Esophagus squamous epithelium (tissue), 5 donors: Measurements from ENCODE around the gene BTAF1. TPM values are rescaled to one million over a fixed set of nuclear protein-coding genes. Genes with fewer than 3 reads are reported as not detected.
"Not testable (repeated sequence)": the region's sequence is repeated elsewhere in the genome, so short reads cannot be mapped to it uniquely, and the experiment has no call there.

Experiments
- DNase-seq: peaks from one replicate; lab custom pipeline; 2025; lab: John Stamatoyannopoulos, UW
- H3K27ac ChIP-seq, 4 donors: fragments of 200-600 bp; sonication (generic); one replicate each; pipeline ENCODE4 v1.5.1; 2016 to 2019; ENCODE audit warnings: mild to moderate bottlenecking in 1 of 4
- H3K27me3 ChIP-seq, 4 donors: fragments of 200-600 bp; sonication (generic); 1 replicate in 3 of 4; 2 replicates in 1 of 4; pipeline versions ENCODE4 v1.5.1 to v1.6.0; 2017 to 2021; ENCODE audit warnings: antibody characterized with exemption in 1 of 4
- H3K36me3 ChIP-seq, 3 donors: fragments of 200-600 bp; sonication (generic); one replicate each; pipeline ENCODE4 v1.5.1; 2016 to 2019
- H3K4me1 ChIP-seq, 3 donors: fragments of 200-600 bp; sonication (generic); one replicate each; pipeline ENCODE4 v1.5.1; 2017 to 2019
- H3K4me3 ChIP-seq, 4 donors: fragments of 200-600 bp; sonication (generic); 1 replicate in 3 of 4; 2 replicates in 1 of 4; pipeline ENCODE4 v1.5.1; 2016 to 2019; ENCODE audit warnings: mild to moderate bottlenecking in 2 of 4, moderate library complexity in 1 of 4
- H3K9me3 ChIP-seq, 3 donors: fragments of 200-600 bp; sonication (generic); one replicate each; pipeline ENCODE4 v1.5.1; 2016 to 2019
- POLR2A ChIP-seq, 4 donors: fragments of 450-650 bp; IDR thresholded peaks; one replicate each; pipeline ENCODE4 v1.6.1; 2017; ENCODE audit warnings: antibody characterized with exemption in 4 of 4, mild to moderate bottlenecking in 4 of 4, moderate library complexity in 3 of 4
- WGBS, 2 donors: methylation state at CpG; one replicate each; pipeline ENCODE4 v1.1.5; 2018; 5-methylcytosine and 5-hydroxymethylcytosine counted together
- intact Hi-C: fragments of 100-400 bp; cut with DNase I; formaldehyde crosslinking; loops from one replicate; pipeline ENCODE4 v1.15.0; 2022
- total RNA-seq, 4 donors: library from RNA; depleted of rRNA; stranded (reverse); fragments of >200 nt; gene quantifications; one replicate each; pipeline ENCODE4 v1.1.0, GENCODE V29; 2016
- TF ChIP-seq, protein P1 (sequence below), 6 experiments: fragments of 450-650 bp in 4 of 6; fragments of 200-600 bp in 2 of 6; sonication (generic) in 2 of 6; IDR thresholded peaks; one replicate each; pipeline ENCODE4 v1.5.1; 2016 to 2019; ENCODE audit warnings: antibody characterized with exemption in 6 of 6, mild to moderate bottlenecking in 4 of 6, moderate library complexity in 4 of 6
- donor health status: DM: yes; HTN: yes; CAD: no.

BTAF1 gene
- total RNA-seq, 4 donors from 2014 or later: 19.0 to 52.8 (median 28.0) TPM

GRCh38 chr10:92031580-92031979 is 108.0 kb downstream of the BTAF1 start:
- Histone ChIP-seq H3K27me3 (no peaks in the 10 kb centered on the region), H3K4me1 (no peaks in the 10 kb centered on the region), H3K27ac (no peak overlapping the region), H3K36me3 (peaks cover 1 to 82% (median 9%) of the 10 kb centered on the region in 3 donors), H3K4me3 (no peak overlapping the region), H3K9me3 (no peaks in the 10 kb centered on the region)
- intact Hi-C loops: no loop called here
- TF ChIP-seq, protein P1, sequence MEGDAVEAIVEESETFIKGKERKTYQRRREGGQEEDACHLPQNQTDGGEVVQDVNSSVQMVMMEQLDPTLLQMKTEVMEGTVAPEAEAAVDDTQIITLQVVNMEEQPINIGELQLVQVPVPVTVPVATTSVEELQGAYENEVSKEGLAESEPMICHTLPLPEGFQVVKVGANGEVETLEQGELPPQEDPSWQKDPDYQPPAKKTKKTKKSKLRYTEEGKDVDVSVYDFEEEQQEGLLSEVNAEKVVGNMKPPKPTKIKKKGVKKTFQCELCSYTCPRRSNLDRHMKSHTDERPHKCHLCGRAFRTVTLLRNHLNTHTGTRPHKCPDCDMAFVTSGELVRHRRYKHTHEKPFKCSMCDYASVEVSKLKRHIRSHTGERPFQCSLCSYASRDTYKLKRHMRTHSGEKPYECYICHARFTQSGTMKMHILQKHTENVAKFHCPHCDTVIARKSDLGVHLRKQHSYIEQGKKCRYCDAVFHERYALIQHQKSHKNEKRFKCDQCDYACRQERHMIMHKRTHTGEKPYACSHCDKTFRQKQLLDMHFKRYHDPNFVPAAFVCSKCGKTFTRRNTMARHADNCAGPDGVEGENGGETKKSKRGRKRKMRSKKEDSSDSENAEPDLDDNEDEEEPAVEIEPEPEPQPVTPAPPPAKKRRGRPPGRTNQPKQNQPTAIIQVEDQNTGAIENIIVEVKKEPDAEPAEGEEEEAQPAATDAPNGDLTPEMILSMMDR (IDR thresholded peaks at IDR 0.05): no peak
- no peak for TF ChIP-seq POLR2A (IDR thresholded peaks at IDR 0.05)
- no peak for DNase-seq
- 87 to 90% methylated on average over 3 of the region's 3 CpGs for WGBS, 2 donors

- 76 to 90% methylated on average over 3 of the region's 3 CpGs for WGBS, 2 donors
- H3K36me3 ChIP-seq: peaks cover 0 to 67% (median 0%) of the 10 kb centered on the region in 3 donors
- H3K9me3 ChIP-seq, H3K27me3 ChIP-seq, DNase-seq, H3K4me3 ChIP-seq, intact Hi-C loops, H3K27ac ChIP-seq, H3K4me1 ChIP-seq: not testable (repeated sequence)
Measured at GRCh38 chr10:92033070-92033469, 109.5 kb downstream of the BTAF1 start.

DNA sequence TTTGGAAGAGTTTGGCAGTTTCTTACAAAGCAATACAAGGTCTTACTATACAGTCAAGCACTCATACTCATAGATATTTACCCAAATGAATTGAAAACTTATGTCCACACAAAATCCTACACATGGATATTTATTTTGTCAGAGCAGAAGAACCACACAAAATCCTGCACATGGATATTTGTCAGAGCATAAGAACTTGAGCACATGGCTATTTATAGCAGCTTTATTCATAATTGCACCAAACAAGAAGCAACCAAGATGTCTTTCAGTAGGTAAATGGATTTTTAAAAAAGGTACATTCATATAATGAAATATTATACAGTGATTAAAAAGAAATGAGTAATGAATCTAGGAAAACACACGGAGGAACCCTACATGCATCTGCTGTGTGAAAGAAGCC is 115.4 kb downstream of the BTAF1 start:
- WGBS, 2 donors: 67 to 90% methylated on average over 1 of the region's 1 CpG

DNA sequence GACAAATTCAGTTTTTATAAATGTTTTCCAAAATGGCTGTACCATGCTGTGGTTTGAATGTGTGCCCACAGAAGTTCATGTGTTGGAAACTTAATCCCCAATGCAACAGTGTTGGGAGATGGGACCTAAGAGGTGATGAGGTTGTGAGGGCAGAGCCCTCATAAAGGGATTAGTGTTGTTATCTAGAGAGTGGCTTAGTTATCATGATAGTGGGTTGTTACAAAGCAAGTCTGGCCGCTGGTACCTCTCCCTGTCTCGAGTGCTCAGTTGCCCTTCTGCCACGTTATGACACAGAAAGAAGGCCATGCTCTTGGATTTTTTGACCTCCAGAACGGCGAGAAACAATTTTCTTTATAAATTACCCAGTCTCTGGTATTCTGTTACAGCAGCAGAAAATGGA is 119.0 kb downstream of the BTAF1 start:
- intact Hi-C loops: no loop called here
- DNase-seq: no peak

More for the DNA sequence above, 115.4 kb downstream of the BTAF1 start:
- H3K4me1 ChIP-seq: no peaks in the 10 kb centered on the region
- H3K36me3 ChIP-seq: peaks cover 0 to 11% (median 0%) of the 10 kb centered on the region in 3 donors
- intact Hi-C loops: no loop called here
- H3K27ac ChIP-seq: no peak overlapping the region
- DNase-seq: no peak
- TF ChIP-seq, protein P1 (IDR thresholded peaks at IDR 0.05): no peak
- no peak overlapping the region for H3K4me3 ChIP-seq
- H3K27me3 ChIP-seq: no peaks in the 10 kb centered on the region
- no peaks in the 10 kb centered on the region for H3K9me3 ChIP-seq

GRCh38 chr10:92045641-92046106 is 122.1 kb downstream of the BTAF1 start:
- Histone ChIP-seq H3K27me3 (no peaks in the 10 kb centered on the region), H3K9me3 (no peaks in the 10 kb centered on the region), H3K36me3 (peaks cover 0 to 5% (median 0%) of the 10 kb centered on the region in 3 donors), H3K4me3 (no peak overlapping the region), H3K27ac (no peak overlapping the region), H3K4me1 (peaks cover 0 to 7% (median 0%) of the 10 kb centered on the region in 3 donors)
- intact Hi-C loops: no loop called here
- no peak for DNase-seq
- TF ChIP-seq POLR2A (IDR thresholded peaks at IDR 0.05): no peak
- TF ChIP-seq, protein P1 (IDR thresholded peaks at IDR 0.05): no peak
- 50% methylated on average over 2 of the region's 37 CpGs; no CpG with 5 or more reads in 1 of the 2 donors for WGBS, 2 donors

More for the DNA sequence above, 119.0 kb downstream of the BTAF1 start:
- H3K27me3 ChIP-seq: no peaks in the 10 kb centered on the region
- no peak overlapping the region for H3K4me3 ChIP-seq
- H3K27ac ChIP-seq: no peak overlapping the region
- TF ChIP-seq POLR2A (IDR thresholded peaks at IDR 0.05): no peak
- TF ChIP-seq, protein P1 (IDR thresholded peaks at IDR 0.05): no peak
- peaks cover 0 to 7% (median 0%) of the 10 kb centered on the region in 3 donors for H3K4me1 ChIP-seq
- 79 to 93% methylated on average over 5 of the region's 5 CpGs for WGBS, 2 donors
- no peaks in the 10 kb centered on the region for H3K9me3 ChIP-seq
- H3K36me3 ChIP-seq: no peaks in the 10 kb centered on the region

DNA sequence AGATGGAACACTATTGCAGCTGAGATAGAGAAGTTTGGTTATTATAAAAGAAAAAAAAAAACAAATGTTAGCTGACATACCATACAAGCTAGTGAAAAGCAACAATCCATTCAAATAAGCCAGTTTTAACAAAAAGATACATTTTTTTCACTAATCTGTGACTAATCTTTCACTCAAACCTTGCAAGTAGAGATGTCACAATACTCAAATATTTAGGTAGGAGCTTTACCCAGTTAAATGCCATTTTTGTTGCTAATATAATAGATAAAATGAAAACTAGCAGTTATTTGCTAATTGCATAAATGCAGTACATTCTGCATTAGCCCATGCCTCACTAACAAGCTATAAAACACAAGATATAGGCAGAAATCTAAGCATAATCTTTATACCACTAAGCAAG is 123.6 kb downstream of the BTAF1 start:
- TF ChIP-seq, protein P1 (IDR thresholded peaks at IDR 0.05): no peak
- TF ChIP-seq POLR2A (IDR thresholded peaks at IDR 0.05): no peak
- Histone ChIP-seq H3K27me3 (no peaks in the 10 kb centered on the region), H3K9me3 (no peaks in the 10 kb centered on the region), H3K4me3 (no peak overlapping the region), H3K4me1 (peaks cover 0 to 7% (median 0%) of the 10 kb centered on the region in 3 donors), H3K36me3 (peaks cover 0 to 19% (median 0%) of the 10 kb centered on the region in 3 donors), H3K27ac (no peak overlapping the region)
- DNase-seq: no peak
- intact Hi-C loops: no loop called here
